GM10266 (cell line): ENCODE results near the gene ZNF664.
A peak's percentile ranks its signal among the peaks of the same experiment; 100 is the strongest.

ENCODE experiments used
- DNase-seq: peaks from one replicate; pipeline ENCODE4 v3.0.0; 2012; ENCODE audit errors: extremely low spot score
- TF ChIP-seq, protein P1 (sequence below): IDR thresholded peaks from 2 replicates; pipeline ENCODE4 v1.5.1; 2012; ENCODE audit warnings: mild to moderate bottlenecking, low read depth; ENCODE audit not compliant: control insufficient read depth, insufficient read depth; ENCODE audit errors: missing control alignments

Gene ZNF664

DNA sequence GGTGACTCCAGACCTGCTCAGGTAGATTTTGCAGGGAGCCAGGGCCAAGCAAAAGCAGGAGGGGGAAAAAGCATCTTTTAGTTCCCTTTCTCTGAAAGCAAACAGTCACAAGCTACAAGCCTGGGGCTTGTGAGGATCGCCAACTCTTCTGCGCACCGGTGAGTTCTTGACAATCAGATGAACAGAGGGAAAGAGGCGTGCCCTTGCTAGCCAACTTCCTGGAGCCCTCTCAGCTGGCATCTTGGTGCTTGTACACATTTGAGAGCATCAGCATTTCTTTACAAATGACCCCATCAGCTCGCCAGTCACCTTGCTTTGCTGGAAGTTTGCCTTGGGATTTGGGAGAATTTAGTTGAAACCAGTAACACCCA, 55.5 kb downstream of the ZNF664 start:
- TF ChIP-seq, protein P1, sequence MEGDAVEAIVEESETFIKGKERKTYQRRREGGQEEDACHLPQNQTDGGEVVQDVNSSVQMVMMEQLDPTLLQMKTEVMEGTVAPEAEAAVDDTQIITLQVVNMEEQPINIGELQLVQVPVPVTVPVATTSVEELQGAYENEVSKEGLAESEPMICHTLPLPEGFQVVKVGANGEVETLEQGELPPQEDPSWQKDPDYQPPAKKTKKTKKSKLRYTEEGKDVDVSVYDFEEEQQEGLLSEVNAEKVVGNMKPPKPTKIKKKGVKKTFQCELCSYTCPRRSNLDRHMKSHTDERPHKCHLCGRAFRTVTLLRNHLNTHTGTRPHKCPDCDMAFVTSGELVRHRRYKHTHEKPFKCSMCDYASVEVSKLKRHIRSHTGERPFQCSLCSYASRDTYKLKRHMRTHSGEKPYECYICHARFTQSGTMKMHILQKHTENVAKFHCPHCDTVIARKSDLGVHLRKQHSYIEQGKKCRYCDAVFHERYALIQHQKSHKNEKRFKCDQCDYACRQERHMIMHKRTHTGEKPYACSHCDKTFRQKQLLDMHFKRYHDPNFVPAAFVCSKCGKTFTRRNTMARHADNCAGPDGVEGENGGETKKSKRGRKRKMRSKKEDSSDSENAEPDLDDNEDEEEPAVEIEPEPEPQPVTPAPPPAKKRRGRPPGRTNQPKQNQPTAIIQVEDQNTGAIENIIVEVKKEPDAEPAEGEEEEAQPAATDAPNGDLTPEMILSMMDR, result no peak
- DNase-seq, result no peak

GRCh38 chr12:124030008-124030407, 57.0 kb downstream of the ZNF664 start:
- DNase-seq, result no peak
- TF ChIP-seq, protein P1, result no peak

GRCh38 chr12:124030510-124030909, 57.5 kb downstream of the ZNF664 start:
- TF ChIP-seq, protein P1, result no peak

DNA sequence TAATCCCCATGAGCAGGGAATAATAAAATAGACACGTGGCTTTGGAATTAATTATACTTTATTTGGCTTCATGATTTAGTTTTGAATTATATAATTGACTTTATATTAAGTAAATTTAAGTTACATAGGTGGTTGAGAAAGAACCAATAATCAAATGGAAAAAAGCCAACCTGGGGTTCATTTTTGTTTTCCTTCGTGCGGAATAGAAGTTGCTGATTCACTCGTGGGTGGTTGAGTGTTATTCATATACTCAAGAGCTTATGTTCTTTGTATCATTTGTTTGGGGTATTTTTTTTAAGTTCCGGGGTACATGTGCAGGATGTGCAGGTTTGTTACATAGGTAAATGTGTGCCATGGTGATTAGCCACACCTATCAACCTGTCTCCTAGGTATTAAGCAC, 58.0 kb downstream of the ZNF664 start:
- DNase-seq, result no peak
- TF ChIP-seq, protein P1, result no peak

More at GRCh38 chr12:124030510-124030909, 57.5 kb downstream of the ZNF664 start:
- no peak for DNase-seq

DNA sequence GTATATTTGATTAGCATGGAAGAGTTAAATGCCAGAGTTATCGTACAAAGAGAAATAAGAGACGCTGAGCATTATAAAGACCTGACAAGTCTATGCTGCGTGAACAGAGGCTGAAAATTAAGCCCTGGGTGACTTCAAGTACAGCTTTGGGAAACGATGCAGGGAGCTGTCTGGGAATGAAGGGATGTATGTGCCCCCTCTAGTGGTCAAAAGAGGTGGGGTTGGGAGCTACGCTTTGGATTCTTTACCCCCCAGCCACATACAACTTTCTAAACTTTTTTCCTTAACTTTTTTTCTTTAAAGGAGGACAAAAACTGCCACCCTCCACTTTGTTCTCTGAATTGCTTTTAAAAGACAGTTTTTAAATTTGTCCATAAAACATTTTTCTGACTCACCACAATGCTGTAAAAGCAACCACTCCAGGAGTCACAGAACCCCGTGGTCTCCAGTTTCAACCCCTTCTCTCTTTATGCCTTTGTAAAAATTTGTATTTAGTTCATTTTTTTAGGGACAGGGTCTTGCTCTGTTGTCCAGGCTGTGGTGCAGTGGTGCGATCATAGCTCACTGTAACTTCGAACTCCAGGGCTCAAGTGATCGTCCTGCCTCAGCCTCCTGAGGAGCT, 59.4 kb downstream of the ZNF664 start:
- peak; percentile 62 for DNase-seq

DNA sequence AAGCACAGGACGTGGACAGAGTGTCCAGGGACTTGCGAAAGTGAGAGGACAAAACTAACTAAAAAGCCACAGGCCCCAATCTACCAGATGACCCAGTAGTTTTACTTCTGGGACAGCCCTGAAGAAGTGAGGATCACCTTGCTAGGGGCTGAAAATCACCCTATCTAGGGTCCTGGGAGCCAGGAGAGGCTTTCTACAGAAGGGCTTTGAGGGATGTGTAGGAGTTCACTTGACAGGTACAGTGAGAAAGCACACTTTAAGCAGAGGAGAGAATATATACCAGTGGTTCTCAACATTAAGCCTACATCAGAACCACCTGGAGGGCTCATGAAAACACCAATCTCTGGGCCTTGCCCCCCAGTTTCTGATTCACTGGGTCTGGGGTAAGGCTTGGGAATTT, 60.8 kb downstream of the ZNF664 start:
- DNase-seq, result no peak
- TF ChIP-seq, protein P1, result no peak

More for the DNA sequence above, 59.4 kb downstream of the ZNF664 start:
- TF ChIP-seq, protein P1, result peak; percentile 74

- TF ChIP-seq, protein P1, result no peak
- DNase-seq, result no peak
Observed at GRCh38 chr12:124034297-124034696, 61.3 kb downstream of the ZNF664 start.
